WERI-Rb-1 (cell line): ENCODE results near the gene CFAP45.

Source experiments
- DNase-seq: peaks from one replicate; pipeline ENCODE4 v3.0.0-alpha.2; 2020
- H3K27ac ChIP-seq: fragments of 250-450 bp; sonication (Bioruptor Pico); 2 replicates; pipeline ENCODE4 v1.5.1; 2020; ENCODE audit warnings: mild to moderate bottlenecking, moderate library complexity
- H3K27me3 ChIP-seq: fragments of 250-450 bp; sonication (Bioruptor Pico); 2 replicates; pipeline ENCODE4 v1.5.1; 2021; ENCODE audit warnings: mild to moderate bottlenecking, low read depth, moderate library complexity; ENCODE audit not compliant: insufficient read depth, severe bottlenecking
- H3K36me3 ChIP-seq: fragments of 250-450 bp; sonication (Bioruptor Pico); 2 replicates; pipeline ENCODE4 v1.5.1; 2020; ENCODE audit warnings: mild to moderate bottlenecking, moderate library complexity
- H3K4me3 ChIP-seq: 2 replicates; pipeline ENCODE4 v1.5.1; 2011; ENCODE audit warnings: low read depth, mild to moderate bottlenecking, control low read depth, low read length
- H3K9me3 ChIP-seq: fragments of 250-450 bp; sonication (Bioruptor Pico); 2 replicates; pipeline ENCODE4 v1.5.1; 2021; ENCODE audit warnings: mild to moderate bottlenecking, moderate library complexity; ENCODE audit not compliant: severe bottlenecking
- TF ChIP-seq, protein P1 (sequence below): IDR thresholded peaks from 2 replicates; pipeline ENCODE4 v1.5.1; 2011; ENCODE audit warnings: low read depth, mild to moderate bottlenecking, control low read depth, inconsistent platforms, low read length

CFAP45 gene

DNA sequence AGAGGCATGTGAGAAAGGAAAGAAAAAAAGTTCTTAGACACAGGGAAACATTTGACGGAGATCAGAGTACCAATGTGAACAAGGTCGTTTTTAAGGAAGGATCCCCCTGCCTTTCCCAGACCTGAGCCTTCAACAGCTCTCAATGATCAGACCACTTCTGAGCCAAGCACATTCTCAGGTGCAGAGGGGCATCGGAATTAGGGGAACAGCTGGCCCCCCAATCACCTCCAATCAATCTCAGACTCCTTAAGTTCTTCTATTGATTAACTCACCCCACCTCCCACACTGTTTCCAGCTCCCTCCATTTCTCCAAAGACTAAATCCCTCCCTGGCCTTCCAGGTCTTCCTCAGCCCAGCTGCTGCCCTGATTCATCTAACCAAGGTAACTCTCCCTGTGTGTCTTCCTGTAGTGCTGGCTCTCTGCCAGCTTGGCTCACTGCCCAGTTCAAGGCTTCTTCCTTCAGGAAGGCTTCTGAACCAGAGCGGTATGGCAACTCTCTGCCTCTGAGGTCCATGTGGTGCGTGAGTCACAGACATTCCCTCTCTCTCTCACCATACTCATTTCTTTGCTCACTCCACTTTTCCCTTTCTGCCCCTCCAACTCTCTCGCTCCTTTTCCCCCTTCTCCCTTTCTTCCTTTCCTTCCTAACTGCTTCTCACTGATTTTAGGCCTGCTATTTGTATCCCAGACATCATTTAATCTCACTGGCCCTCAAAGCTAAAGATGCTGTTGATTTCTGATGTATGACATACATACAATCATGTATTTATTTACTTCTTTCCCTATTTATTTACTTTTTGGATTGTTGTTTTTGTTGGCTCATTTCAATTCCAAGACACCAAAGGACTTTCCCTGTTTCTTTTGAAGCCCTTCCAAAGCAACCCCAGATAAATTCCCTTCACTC is 18.1 kb downstream of the CFAP45 start:
- Histone ChIP-seq H3K36me3 (no peaks in the 10 kb centered on the region), H3K27ac (no peak overlapping the region), H3K27me3 (peaks cover 94% of the 10 kb centered on the region), H3K4me3 (no peak overlapping the region), H3K9me3 (no peaks in the 10 kb centered on the region)
- DNase-seq = peak; percentile 42
- TF ChIP-seq, protein P1, sequence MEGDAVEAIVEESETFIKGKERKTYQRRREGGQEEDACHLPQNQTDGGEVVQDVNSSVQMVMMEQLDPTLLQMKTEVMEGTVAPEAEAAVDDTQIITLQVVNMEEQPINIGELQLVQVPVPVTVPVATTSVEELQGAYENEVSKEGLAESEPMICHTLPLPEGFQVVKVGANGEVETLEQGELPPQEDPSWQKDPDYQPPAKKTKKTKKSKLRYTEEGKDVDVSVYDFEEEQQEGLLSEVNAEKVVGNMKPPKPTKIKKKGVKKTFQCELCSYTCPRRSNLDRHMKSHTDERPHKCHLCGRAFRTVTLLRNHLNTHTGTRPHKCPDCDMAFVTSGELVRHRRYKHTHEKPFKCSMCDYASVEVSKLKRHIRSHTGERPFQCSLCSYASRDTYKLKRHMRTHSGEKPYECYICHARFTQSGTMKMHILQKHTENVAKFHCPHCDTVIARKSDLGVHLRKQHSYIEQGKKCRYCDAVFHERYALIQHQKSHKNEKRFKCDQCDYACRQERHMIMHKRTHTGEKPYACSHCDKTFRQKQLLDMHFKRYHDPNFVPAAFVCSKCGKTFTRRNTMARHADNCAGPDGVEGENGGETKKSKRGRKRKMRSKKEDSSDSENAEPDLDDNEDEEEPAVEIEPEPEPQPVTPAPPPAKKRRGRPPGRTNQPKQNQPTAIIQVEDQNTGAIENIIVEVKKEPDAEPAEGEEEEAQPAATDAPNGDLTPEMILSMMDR = no peak

DNA sequence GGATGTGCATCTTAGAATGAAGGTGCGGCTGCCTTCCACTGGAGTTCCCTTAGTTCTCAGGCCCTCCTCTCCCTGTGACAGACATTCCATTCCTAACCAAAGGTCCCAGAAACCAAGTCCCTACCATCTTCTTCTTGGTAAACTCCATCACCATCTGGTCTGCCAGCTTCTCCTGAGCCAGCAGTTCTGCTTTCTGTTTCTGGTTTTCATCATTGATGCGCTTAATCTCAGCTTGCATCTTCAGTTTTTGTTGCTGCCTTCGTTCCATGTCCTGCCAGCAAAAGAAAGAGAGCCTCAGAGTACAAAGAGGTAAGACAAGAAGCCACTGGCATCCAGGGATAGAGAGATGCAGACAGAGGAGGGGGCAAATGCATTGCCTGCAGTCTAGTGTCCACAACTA is 19.5 kb downstream of the CFAP45 start:
- H3K36me3 ChIP-seq = no peaks in the 10 kb centered on the region
- TF ChIP-seq, protein P1 = no peak
- DNase-seq = no peak
- H3K9me3 ChIP-seq = no peaks in the 10 kb centered on the region
- H3K27me3 ChIP-seq = peaks cover 96% of the 10 kb centered on the region
- no peak overlapping the region for H3K27ac ChIP-seq
- H3K4me3 ChIP-seq = no peak overlapping the region

DNA sequence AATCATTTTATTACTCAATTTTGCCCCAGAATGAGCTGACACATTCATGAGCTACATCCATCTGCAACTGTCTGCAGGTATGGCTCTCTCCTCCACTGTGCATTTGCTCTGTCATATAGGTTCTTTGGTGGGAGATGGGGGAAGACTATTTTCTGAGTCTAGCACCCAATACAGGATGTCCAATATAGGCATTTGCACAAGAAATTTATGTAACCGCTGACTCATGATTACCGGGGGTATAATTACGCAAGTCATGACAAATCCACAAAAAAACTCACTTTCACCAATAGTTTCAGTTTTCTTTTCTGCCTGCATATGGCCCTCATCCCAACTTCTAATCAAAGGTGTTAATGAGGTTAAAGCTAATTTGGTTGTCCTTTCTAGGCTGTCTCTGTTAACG is 20.0 kb downstream of the CFAP45 start:
- Histone ChIP-seq H3K9me3 (no peaks in the 10 kb centered on the region), H3K27me3 (peaks cover 96% of the 10 kb centered on the region), H3K4me3 (no peak overlapping the region), H3K36me3 (no peaks in the 10 kb centered on the region), H3K27ac (no peak overlapping the region)
- no peak for DNase-seq
- TF ChIP-seq, protein P1 = no peak

DNA sequence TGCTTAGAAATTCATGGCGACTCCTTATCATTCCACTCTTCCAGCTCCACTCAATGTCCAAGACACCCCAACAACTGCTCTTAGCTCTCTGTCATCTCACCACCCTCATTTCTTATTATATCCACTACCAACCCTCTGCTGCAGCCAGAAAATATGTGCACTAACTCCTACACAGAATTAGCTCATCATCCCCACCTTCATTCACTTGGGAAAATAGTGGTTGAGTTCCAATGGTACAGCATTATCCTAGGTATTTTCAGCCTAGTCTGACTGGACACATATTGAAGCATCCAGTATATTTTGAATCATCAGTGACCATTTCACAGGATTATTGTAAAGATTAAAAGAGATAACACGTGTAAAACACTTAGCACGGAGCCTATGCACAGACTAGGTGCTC is 20.8 kb downstream of the CFAP45 start:
- no peak overlapping the region for H3K4me3 ChIP-seq
- H3K36me3 ChIP-seq = no peaks in the 10 kb centered on the region
- no peaks in the 10 kb centered on the region for H3K9me3 ChIP-seq
- H3K27me3 ChIP-seq = peaks cover 96% of the 10 kb centered on the region
- no peak overlapping the region for H3K27ac ChIP-seq
- DNase-seq = no peak
- TF ChIP-seq, protein P1 = no peak

DNA sequence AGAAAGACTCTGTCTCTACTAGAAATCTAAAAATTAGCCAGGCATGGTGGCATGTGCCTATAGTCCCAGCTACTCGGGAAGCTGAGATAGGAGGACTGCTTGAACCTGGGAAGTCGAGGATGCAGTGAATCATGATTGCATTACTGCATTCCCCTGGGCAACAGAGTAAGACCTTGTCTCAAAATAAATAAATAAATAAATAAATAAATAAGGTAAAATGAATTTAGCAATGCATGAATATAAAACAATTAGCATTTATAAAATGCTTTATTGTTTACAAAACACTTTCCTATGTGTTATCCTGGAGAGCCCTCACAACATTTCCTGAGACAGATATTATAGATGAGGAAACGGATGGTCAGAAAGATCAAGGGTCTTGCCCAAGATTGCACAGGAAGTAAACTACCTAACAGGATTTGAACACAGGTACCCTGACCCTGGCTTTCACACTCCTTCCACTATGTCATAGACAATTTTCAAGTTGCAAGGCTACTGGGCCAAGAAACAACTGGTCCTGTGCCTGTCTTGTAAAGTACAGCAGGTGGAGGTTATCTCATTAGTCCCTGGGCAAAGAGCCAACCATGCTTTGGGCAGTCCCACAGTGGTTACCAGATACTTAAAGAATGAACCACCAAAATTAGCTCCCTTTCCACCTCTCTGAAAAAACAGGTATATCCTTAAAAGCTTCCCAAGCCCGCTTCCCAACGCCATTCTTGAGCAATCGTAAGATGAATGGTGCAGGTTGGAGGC is 22.1 kb downstream of the CFAP45 start:
- Histone ChIP-seq H3K9me3 (no peaks in the 10 kb centered on the region), H3K36me3 (no peaks in the 10 kb centered on the region), H3K27me3 (peaks cover 98% of the 10 kb centered on the region), H3K4me3 (no peak overlapping the region), H3K27ac (no peak overlapping the region)
- TF ChIP-seq, protein P1 = no peak
- DNase-seq = no peak
